ENCODE data around the gene FREM2.
A peak's percentile ranks its signal among the peaks of the same experiment; 100 is the strongest.

Gene FREM2

DNA sequence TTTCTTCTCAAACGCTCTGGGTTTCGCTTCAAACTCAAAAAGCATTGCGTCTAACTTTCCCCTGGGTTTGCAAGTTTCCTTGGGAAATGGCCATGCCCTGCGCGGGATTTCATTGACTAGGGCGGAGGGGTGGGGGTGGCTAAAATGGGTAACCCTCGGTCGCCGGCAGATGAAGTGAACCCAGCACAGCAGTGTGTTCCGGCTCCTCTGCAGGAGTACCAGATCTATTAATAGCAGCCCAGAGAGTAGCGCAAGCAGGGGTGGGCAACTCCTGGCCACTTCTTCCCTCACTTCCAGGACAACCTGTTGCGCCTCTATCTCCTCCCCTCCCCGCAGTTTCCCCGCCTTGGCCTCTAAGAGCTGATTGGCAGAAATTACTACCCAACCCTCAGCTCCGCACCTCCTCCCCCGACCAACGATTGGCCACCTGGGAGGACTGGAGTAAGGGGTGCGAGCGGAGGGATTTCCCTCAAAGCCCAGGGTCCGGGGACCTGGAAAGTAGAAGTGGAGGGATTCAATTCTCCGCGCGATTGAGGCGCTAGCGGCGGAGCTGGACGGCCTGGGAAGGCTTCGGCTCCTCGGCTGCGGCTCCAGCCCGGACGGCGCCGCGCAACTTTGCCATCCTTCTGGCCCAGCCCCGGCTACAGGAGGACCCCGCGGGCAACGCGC lies at the start of gene FREM2:
Gene FREM2, plus strand, starts transcription at position 501 of the 669 bp plus-strand sequence. CDS start 268 bp downstream, outside the sequence.
- DNase-seq (ENCODE audit: low spot score): peak; percentile 24

GRCh38 chr13:38637576-38637975 lies 49.3 kb upstream of the FREM2 start:
- no peak for DNase-seq (ENCODE audit: low spot score)

- no peak for DNase-seq (ENCODE audit: low spot score)
Measured at GRCh38 chr13:38641164-38641948, 45.5 kb upstream of the FREM2 start.

DNA sequence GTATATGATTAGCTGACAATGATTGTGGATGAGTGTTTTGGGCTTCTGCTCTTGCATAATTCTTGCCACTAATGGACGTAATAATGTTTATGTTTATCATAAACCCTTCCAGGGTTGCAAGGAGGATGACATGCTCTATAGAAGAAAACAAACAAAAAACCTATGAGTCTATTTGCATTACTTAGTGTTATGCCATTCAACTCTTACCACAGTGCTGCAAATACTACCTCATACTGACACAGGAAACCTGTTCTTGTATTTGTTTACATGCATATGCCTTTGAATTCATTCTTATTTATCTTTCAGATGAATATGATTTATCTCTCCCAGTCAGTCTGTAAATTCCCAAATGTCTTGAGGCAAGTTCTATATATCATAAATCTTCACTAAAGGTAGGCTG lies 39.6 kb upstream of the FREM2 start:
- no peak for DNase-seq (ENCODE audit: low spot score)

DNA sequence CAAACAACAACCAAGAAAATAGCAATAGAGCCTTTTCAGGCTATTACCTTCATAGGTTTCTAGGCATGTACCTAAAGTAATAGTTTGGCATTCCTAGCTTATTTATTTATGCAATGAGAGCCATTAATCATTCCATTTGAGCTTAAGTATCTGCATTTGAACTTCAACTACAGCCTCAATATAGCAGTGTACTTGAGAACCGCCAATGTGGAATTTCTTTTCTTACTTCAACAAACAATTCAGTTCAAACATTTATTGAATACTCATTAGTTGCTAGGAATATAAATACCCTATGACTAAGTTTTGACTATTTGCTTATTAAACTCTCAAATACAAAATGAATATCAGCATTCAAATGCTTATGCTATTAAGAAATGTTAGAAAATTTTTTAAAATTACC lies 38.0 kb upstream of the FREM2 start:
- no peak for DNase-seq (ENCODE audit: low spot score)

DNA sequence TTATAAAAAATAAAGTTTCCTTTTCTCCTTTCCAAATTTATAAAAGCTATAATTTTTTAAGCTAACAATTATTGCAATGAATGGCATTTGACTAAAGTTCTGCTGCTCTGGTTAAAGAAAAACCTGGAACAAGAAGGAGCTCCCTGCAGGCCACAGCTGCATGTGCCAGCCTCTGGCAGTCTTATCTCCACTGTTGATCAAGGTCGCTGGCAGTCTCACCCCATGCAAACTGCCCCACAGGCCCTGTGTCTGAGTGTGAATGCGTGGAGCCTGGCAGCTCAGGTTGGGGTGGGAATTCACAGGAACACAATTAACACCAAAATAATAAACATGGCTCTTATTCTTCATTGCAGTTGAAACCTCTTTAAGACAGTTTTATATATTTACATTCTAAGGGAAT lies 30.2 kb upstream of the FREM2 start:
- no peak for DNase-seq (ENCODE audit: low spot score)

- DNase-seq (ENCODE audit: low spot score): no peak
Measured at GRCh38 chr13:38657191-38657590, 29.7 kb upstream of the FREM2 start.

- no peak for DNase-seq (ENCODE audit: low spot score)
Measured at GRCh38 chr13:38658906-38659305, 28.0 kb upstream of the FREM2 start.

DNA sequence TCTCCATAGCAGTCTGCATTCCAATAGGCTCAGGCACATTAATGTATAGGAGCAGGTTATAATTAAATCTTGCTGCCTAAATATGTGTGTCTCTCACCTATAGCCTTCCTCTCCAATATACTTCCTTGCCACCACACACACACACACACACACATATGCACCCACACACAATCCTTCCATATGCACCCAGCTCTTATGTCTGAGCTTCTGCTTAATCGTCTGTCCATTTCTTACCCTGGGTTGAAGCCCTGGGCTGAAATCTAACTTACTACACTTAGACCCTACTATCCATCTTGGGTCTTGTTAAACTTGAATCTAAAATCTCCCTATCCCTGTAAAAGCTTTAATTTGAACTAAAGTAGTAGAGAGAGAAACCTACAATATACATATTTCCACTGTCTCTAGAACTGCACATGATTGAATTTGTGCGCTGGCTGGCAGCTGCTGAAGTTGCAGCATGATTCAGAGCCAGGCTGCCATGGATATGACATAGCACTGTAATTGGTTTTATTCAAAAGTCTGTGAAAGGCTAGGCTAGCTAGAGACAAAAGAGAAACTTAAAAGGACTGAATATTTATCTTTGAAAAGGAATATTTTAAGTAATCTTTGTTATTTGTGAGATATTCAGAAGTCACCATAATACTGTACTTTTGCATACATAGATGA lies 25.7 kb upstream of the FREM2 start:
- DNase-seq (ENCODE audit: low spot score): no peak

DNA sequence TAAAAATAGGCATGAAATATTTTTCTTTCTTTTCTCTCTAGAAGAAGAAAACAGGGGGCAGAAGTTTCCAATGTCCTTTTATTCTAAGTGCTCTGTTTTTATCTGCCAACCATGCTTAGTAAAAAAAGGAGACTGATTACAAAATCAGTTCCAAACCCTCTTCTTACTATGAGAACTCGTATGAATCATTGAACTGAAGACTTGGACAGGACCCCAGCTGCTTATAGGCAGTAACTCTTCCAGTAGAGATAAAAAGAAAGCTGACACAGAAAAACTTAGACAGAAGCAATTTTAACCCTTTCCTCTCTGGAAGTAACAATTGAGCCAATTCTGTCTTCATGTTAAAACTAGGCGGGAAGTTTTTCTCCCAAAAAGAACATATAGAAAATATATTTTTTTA lies 24.5 kb upstream of the FREM2 start:
- DNase-seq (ENCODE audit: low spot score): no peak

DNA sequence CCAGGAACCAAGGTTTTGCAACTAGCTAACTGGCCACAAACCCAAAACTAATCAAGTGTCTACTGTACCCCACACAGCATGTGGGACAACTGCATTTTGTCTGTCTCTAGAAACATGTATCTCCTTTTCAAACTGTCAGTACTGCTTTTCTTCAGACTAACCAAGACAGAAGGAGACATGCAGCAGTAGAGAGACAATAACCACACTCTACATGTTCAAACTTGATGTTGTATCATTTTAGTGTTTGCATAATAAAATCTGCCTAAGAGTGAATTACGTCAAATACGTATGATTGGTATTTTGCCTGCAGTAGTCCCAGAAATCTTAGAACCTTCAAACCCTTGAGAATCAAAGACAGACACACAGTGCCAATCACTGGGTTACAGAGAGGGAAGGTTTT lies 22.0 kb upstream of the FREM2 start:
- DNase-seq (ENCODE audit: low spot score): no peak

DNA sequence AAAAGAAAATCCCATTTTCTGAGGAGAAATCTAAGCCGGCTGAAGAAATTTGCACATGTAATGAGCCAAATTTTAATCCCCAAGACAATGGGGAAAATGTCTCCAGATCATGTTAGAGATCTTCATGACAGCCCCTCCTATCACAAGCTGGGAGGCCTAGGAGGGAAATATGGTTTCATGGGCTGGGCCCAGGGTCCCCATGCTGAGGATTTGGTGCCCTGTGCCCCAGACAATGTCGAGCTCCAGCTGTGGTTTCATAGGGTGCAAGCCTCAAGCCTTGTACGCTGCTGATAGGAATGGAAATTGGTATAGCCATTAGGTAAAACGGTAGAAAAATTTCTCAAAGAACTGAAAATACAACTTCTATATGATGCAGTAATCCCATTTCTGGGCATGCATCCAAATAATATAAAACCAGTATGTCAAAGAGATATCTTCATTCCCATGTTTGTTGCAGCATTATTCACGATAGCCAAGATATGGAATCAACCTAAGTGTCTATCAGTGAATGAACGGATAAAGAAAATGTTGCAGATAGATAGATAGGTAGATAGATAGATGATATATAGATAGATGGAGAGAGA lies 19.3 kb upstream of the FREM2 start:
- no peak for DNase-seq (ENCODE audit: low spot score)

DNA sequence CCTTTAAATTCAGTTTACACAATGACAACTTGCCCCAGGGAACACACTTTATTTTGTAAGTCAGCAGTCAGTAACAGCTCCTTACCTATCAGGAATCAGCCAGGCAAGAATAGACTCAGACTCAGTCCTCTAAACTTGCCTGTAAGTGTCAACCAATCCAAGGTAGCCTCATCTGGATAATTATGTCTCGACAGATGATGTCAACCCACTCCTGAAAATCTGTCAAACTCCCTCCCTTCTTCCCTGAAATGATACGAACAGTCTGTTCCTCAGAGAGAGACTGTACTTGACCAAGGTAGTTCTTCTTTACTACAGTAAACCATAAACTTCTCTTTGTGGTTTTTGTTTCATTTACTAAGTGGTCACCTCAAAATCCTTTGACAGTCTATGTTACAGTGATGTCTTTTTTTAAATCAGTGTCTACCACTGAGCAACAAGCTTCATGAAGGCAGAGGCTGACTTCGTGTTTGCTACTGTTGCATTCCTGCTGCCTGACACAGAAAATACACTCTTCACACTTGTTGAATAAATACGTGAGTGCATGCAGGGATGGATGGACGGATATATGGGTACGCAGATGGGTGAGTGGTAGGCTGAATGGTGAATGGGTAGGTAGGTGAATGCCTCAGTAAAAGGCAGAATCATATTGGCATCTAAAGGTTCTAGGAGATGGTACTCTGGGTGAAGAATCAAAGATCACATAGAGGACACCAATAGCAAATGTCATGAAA lies 17.5 kb upstream of the FREM2 start:
- no peak for DNase-seq (ENCODE audit: low spot score)

DNA sequence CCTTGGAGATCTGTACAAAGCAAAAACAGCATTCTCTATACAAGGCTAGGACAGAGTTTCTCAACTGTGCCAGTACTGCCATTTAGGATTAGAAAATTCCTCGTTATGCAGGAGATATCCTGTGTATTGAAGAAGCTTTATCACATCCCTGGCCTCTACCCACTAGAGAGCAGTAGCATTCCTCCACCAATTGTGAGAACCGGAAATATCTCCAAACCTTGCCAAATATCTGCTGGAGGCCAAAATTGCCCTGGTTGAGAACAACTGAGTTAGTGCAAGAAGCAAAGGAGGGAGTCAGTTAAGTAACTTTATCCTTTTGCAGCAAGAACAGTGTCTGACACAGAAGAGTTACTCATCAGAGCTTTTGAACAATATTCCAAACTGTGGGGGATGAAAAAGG lies 16.2 kb upstream of the FREM2 start:
- no peak for DNase-seq (ENCODE audit: low spot score)

DNA sequence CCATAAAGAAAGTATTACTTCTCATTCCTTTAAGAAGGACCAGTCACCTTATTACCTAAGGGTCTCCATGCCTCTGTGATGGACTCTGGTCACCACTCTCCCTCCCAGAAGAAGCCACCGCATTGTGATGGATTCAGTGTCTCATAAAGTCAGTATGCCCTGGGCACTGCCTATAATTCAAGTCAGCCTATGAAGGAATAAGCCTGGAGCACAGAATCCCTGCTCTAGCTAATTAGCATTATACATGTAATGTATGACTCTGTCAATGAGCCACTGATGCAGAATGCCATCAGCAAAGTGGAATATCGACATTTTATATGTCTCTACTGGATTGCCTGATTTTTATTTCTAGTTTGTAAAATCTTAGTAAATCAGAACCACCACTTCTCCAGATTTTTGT lies 14.9 kb upstream of the FREM2 start:
- no peak for DNase-seq (ENCODE audit: low spot score)

DNA sequence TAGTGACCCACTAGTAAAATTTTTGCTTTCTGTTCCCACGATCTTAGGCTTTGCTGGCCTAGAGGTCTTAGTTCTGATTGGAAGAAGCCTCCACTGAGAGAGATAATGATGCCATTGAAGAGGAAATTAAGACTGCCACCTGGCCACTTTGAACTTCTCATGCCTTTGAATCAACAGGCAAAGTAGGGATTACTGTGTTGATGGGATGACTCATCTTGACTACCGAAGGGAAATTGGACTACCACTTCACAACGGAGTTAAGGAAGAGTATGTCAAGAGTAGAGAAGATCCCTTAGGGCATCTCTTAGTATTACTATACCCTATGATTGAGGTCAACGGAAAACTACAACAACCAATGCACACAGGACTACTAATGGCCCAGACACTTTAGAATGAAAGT lies 12.7 kb upstream of the FREM2 start:
- DNase-seq (ENCODE audit: low spot score): no peak

DNA sequence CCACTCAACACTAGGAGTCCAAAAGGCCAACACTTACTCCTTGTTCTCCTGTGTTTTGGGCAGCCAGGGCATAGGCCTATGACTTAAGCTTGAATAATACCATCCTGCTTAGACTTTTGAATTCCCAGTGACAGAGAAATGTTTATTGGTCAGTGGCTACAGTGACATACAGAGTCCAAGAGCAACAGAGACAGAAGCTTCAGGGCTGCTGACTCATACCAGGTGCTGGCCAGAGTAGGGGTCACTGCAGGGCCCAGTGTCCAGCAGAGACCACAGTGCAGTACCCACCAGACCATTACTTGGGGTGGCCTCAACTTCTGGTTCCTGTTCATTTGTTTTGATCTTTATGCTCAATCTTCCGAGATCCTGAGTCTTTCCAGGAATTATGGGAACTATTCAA lies 6.0 kb upstream of the FREM2 start:
- no peak for DNase-seq (ENCODE audit: low spot score)

GRCh38 chr13:38684714-38685113 lies 2.2 kb upstream of the FREM2 start:
- DNase-seq (ENCODE audit: low spot score): no peak

- no peak for DNase-seq (ENCODE audit: low spot score)
Measured at GRCh38 chr13:38685431-38685830, 1.4 kb upstream of the FREM2 start.

DNA sequence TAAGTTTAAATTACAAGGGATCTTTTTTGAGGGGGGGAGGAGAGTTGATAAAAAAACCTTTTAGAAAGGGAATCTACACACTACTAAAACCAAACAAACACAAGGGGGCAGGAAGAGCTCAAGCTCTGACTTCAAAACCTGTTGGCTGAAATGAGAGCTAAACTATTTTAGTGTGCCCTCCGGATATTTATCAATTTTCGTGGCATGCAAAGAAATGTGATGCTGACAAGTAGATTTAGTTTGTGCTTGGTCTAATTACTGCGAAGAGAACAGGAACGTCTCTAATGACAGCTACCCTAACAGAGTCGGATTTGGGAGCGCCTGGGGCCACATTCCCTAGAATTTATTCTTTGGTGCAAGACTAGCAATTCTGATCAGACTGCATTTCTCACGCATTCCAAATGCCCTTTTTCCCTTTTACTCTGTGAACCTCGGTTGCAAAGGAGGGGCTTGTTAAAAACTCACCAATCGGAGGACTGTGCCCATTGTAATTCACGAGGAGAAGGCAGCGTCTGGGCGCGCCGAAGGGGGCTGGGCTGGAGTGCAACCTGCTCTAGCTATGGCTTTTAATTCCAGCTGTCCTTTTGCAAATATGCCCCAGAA lies 802 bp upstream of the FREM2 start:
- peak; percentile 68 for DNase-seq (ENCODE audit: low spot score)

All from globus pallidus (tissue), 1 donor.